Measurements from ENCODE around the gene PIK3C2B.

PIK3C2B gene

GRCh38 chr1:204449678-204450280, 44.8 kb downstream of the PIK3C2B start:
- no peak for DNase-seq (ENCODE audit: low spot score)
- no peak for TF ChIP-seq CTCF (IDR thresholded peaks at IDR 0.05; ENCODE audit: borderline replicate concordance, control extremely low read depth, extremely low read depth, insufficient read depth, missing control alignments)
- in situ Hi-C loops (cut with MboI; ENCODE audit: low sequenced_read_pairs, unreplicated experiment), result loop anchor here (5.0 kb wide), 1 partner anchor 53 kb away; no protein-coding TSS in a partner anchor

GRCh38 chr1:204448991-204449677, 45.5 kb downstream of the PIK3C2B start:
- TF ChIP-seq CTCF (IDR thresholded peaks at IDR 0.05; ENCODE audit: borderline replicate concordance, control extremely low read depth, extremely low read depth, insufficient read depth, missing control alignments), result no peak
- DNase-seq (ENCODE audit: low spot score), result no peak
- in situ Hi-C loops (cut with MboI; ENCODE audit: low sequenced_read_pairs, unreplicated experiment), result loop anchor here (5.0 kb wide), 1 partner anchor 53 kb away; no protein-coding TSS in a partner anchor

GRCh38 chr1:204448344-204448964, 46.2 kb downstream of the PIK3C2B start:
- in situ Hi-C loops (cut with MboI; ENCODE audit: low sequenced_read_pairs, unreplicated experiment), result loop anchor here (5.0 kb wide), 1 partner anchor 54 kb away; no protein-coding TSS in a partner anchor
- DNase-seq (ENCODE audit: low spot score), result no peak

GRCh38 chr1:204447736-204448135, 46.9 kb downstream of the PIK3C2B start:
- TF ChIP-seq CTCF (IDR thresholded peaks at IDR 0.05; ENCODE audit: borderline replicate concordance, control extremely low read depth, extremely low read depth, insufficient read depth, missing control alignments), result no peak
- no peak for DNase-seq (ENCODE audit: low spot score)
- in situ Hi-C loops (cut with MboI; ENCODE audit: low sequenced_read_pairs, unreplicated experiment), result loop anchor here (5.0 kb wide), 1 partner anchor 55 kb away; no protein-coding TSS in a partner anchor

More at GRCh38 chr1:204448344-204448964, 46.2 kb downstream of the PIK3C2B start:
- no peak for TF ChIP-seq CTCF (IDR thresholded peaks at IDR 0.05; ENCODE audit: borderline replicate concordance, control extremely low read depth, extremely low read depth, insufficient read depth, missing control alignments)

- no peak for DNase-seq (ENCODE audit: low spot score)
- in situ Hi-C loops (cut with MboI; ENCODE audit: low sequenced_read_pairs, unreplicated experiment), result loop anchor here (5.0 kb wide), 1 partner anchor 55 kb away; no protein-coding TSS in a partner anchor
- TF ChIP-seq CTCF (IDR thresholded peaks at IDR 0.05; ENCODE audit: borderline replicate concordance, control extremely low read depth, extremely low read depth, insufficient read depth, missing control alignments), result no peak
Observed at GRCh38 chr1:204447190-204447589, 47.4 kb downstream of the PIK3C2B start.

GRCh38 chr1:204446413-204447111, 48.0 kb downstream of the PIK3C2B start:
- DNase-seq (ENCODE audit: low spot score), result peak; percentile 87
- TF ChIP-seq CTCF (IDR thresholded peaks at IDR 0.05; ENCODE audit: borderline replicate concordance, control extremely low read depth, extremely low read depth, insufficient read depth, missing control alignments), result peak; percentile 76
- in situ Hi-C loops (cut with MboI; ENCODE audit: low sequenced_read_pairs, unreplicated experiment), result loop anchor here (5.0 kb wide), 1 partner anchor 56 kb away; no protein-coding TSS in a partner anchor
